Measurements from ENCODE around the gene BID.
"Not testable (repeated sequence)": the region's sequence is repeated elsewhere in the genome, so short reads cannot be mapped to it uniquely, and the experiment has no call there.

Gene BID

GRCh38 chr22:17698276-17698675 lies 76.0 kb downstream of the BID start:
- DNase-seq, result not testable (repeated sequence)

- not testable (repeated sequence) for DNase-seq
These were observed 77.1 kb downstream of the BID start for GRCh38 chr22:17697196-17697595.

GRCh38 chr22:17695986-17696385 lies 78.3 kb downstream of the BID start:
- DNase-seq, result no peak

GRCh38 chr22:17694752-17695151 lies 79.5 kb downstream of the BID start:
- no peak for DNase-seq

- no peak for DNase-seq
These were observed 80.1 kb downstream of the BID start for GRCh38 chr22:17694193-17694592.

- DNase-seq, result no peak
These were observed 81.4 kb downstream of the BID start for GRCh38 chr22:17692841-17693240.

- DNase-seq, result no peak
These were observed 90.0 kb downstream of the BID start for GRCh38 chr22:17684245-17684644.
